Gastrocnemius medialis (tissue), 4 donors: ENCODE results near the gene IFT52.

Experiments
- CTCF ChIP-seq, 5 experiments: fragments of 450-650 bp in 3 of 5; fragments of 200-600 bp in 2 of 5; sonication (generic) in 2 of 5; IDR thresholded peaks in 4 of 5; conservative IDR thresholded peaks in 1 of 5; 1 replicate in 4 of 5; 2 replicates in 1 of 5; pipeline ENCODE4 v1.5.1; 2016 to 2019; ENCODE audit warnings: antibody characterized with exemption in 5 of 5, mild to moderate bottlenecking in 3 of 5, moderate library complexity in 3 of 5
- POLR2A ChIP-seq, 2 donors: fragments of 450-650 bp; IDR thresholded peaks; one replicate each; pipeline ENCODE4 v1.6.1; 2017; ENCODE audit warnings: antibody characterized with exemption in 2 of 2, mild to moderate bottlenecking in 2 of 2, moderate library complexity in 2 of 2

- TF ChIP-seq POLR2A (IDR thresholded peaks at IDR 0.05), result no peak
- no peak for TF ChIP-seq CTCF (IDR thresholded peaks at IDR 0.05 in 4 of 5, conservative IDR thresholded peaks at IDR 0.05 in 1 of 5)
Measured at GRCh38 chr20:43559147-43559987, 31.4 kb upstream of the IFT52 start.
